ENCODE results near the gene ECSIT. TPM values are rescaled to one million over a fixed set of nuclear protein-coding genes. Genes with fewer than 3 reads are reported as not detected.

ECSIT gene
- polyA plus RNA-seq, 1 of the 3 experiments (the other 2 are of a cell fraction), result 43.8 TPM

- TF ChIP-seq PBX3 (IDR thresholded peaks at IDR 0.05) (no peak), NRF1 (IDR thresholded peaks at IDR 0.05; ENCODE audit: low read depth, low read length) (no peak)
Measured at GRCh38 chr19:11547929-11548700, 19.2 kb upstream of the ECSIT start (continued).

GRCh38 chr19:11541238-11541637, 12.3 kb upstream of the ECSIT start:
- Histone ChIP-seq H2AFZ (ENCODE audit: low read depth) (no peak overlapping the region), H4K20me1 (ENCODE audit: insufficient read depth) (no peaks in the 10 kb centered on the region), H3K4me2 (no peak overlapping the region), H3K4me1 (ENCODE audit: control insufficient read depth in 1 of 2, insufficient read depth in 2 of 2, low read depth in 1 of 2, low read length in 1 of 2) (peaks cover 0 to 9% of the 10 kb centered on the region in 2 experiments; a peak in 1 of 4 replicates), H3F3A (replicated peaks; ENCODE audit: insufficient read depth) (no peaks in the 10 kb centered on the region), H3K27me3 (ENCODE audit: insufficient read depth) (no peaks in the 10 kb centered on the region), H3K9me2 (no peaks in the 10 kb centered on the region), H3K9me3 (no peaks in the 10 kb centered on the region), H3K9ac (no peak overlapping the region), H3K4me3 (ENCODE audit: low read depth in 2 of 2, low read length in 1 of 2) (no peak overlapping the region), H3K79me2 (ENCODE audit: insufficient read depth) (no peaks in the 10 kb centered on the region), H3K36me3 (replicated peaks in 1 of 2; ENCODE audit: control insufficient read depth in 1 of 2, insufficient read depth in 2 of 2, low read length in 1 of 2) (no peaks in the 10 kb centered on the region), H3K27ac (ENCODE audit: low read depth in 2 of 2, low read length in 1 of 2) (no peak overlapping the region)
- POLR2A ChIA-PET, result no interaction called here
- 81% methylated on average over 3 of the region's 3 CpGs for WGBS (ENCODE audit: low lambda C conversion rate)
- no peak for DNase-seq
- TF ChIP-seq, protein P1, sequence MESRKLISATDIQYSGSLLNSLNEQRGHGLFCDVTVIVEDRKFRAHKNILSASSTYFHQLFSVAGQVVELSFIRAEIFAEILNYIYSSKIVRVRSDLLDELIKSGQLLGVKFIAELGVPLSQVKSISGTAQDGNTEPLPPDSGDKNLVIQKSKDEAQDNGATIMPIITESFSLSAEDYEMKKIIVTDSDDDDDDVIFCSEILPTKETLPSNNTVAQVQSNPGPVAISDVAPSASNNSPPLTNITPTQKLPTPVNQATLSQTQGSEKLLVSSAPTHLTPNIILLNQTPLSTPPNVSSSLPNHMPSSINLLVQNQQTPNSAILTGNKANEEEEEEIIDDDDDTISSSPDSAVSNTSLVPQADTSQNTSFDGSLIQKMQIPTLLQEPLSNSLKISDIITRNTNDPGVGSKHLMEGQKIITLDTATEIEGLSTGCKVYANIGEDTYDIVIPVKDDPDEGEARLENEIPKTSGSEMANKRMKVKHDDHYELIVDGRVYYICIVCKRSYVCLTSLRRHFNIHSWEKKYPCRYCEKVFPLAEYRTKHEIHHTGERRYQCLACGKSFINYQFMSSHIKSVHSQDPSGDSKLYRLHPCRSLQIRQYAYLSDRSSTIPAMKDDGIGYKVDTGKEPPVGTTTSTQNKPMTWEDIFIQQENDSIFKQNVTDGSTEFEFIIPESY (IDR thresholded peaks at IDR 0.05; ENCODE audit: borderline replicate concordance, low read depth), result no peak
- TF ChIP-seq EZH2phosphoT487 (IDR thresholded peaks at IDR 0.05; ENCODE audit: borderline replicate concordance, low read depth) (no peak), MEF2A (IDR thresholded peaks at IDR 0.05; ENCODE audit: borderline replicate concordance, low read depth) (no peak), USF2 (IDR thresholded peaks at IDR 0.05; ENCODE audit: borderline replicate concordance, low read depth, low read length) (no peak), RCOR1 (IDR thresholded peaks at IDR 0.05; ENCODE audit: low read length) (no peak), RXRA (IDR thresholded peaks at IDR 0.05; ENCODE audit: borderline replicate concordance, low read depth) (no peak), TEAD4 (IDR thresholded peaks at IDR 0.05; ENCODE audit: borderline replicate concordance, insufficient read depth) (no peak), SMC3 (IDR thresholded peaks at IDR 0.05; ENCODE audit: low read depth, low read length) (no peak), SIN3A (IDR thresholded peaks at IDR 0.05; ENCODE audit: borderline replicate concordance, low read depth, low read length) (no peak), NFIC (IDR thresholded peaks at IDR 0.05; ENCODE audit: borderline replicate concordance) (no peak), IRF3 (IDR thresholded peaks at IDR 0.05; ENCODE audit: low read depth, low read length) (no peak), TCF12 (IDR thresholded peaks at IDR 0.05) (no peak), EP300 (IDR thresholded peaks at IDR 0.05; ENCODE audit: borderline replicate concordance in 1 of 2, low read depth in 1 of 2, low read length in 1 of 2) (no peak), RAD21 (IDR thresholded peaks at IDR 0.05; ENCODE audit: low read length) (no peak), GATA2 (CRISPR knock-in tag; IDR thresholded peaks at IDR 0.05) (no peak), POLR2AphosphoS5 (IDR thresholded peaks at IDR 0.05; ENCODE audit: low read depth, low read length) (no peak), YY1 (IDR thresholded peaks at IDR 0.05; ENCODE audit: low read depth) (no peak), JUND (IDR thresholded peaks at IDR 0.05) (no peak), MAX (IDR thresholded peaks at IDR 0.05; ENCODE audit: low read depth) (no peak)
- TF ChIP-seq, protein P2, sequence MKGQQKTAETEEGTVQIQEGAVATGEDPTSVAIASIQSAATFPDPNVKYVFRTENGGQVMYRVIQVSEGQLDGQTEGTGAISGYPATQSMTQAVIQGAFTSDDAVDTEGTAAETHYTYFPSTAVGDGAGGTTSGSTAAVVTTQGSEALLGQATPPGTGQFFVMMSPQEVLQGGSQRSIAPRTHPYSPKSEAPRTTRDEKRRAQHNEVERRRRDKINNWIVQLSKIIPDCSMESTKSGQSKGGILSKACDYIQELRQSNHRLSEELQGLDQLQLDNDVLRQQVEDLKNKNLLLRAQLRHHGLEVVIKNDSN (IDR thresholded peaks at IDR 0.05; ENCODE audit: borderline replicate concordance, low read depth), result no peak
- CTCF ChIA-PET, result interaction anchor here (1.6 to 2.5 kb wide), 2 partner anchors 19 to 45 kb away, joined by 3 to 6 read pairs; no protein-coding TSS in a partner anchor

Data from SK-N-SH (cell line).